B cell (primary cell): ENCODE data around the gene PDE6A.

Experiments used
- EZH2 ChIP-seq: IDR thresholded peaks from 2 replicates; pipeline ENCODE4 v1.6.1; 2012; ENCODE audit warnings: borderline replicate concordance, low read depth, mild to moderate bottlenecking, moderate library complexity, low read length; ENCODE audit not compliant: insufficient read depth, poor library complexity, severe bottlenecking
- TF ChIP-seq, protein P1 (sequence below): fragments of 200-600 bp; IDR thresholded peaks from one replicate; pipeline ENCODE4 v1.8.0; 2022; ENCODE audit warnings: antibody characterized with exemption, mild to moderate bottlenecking

DNA sequence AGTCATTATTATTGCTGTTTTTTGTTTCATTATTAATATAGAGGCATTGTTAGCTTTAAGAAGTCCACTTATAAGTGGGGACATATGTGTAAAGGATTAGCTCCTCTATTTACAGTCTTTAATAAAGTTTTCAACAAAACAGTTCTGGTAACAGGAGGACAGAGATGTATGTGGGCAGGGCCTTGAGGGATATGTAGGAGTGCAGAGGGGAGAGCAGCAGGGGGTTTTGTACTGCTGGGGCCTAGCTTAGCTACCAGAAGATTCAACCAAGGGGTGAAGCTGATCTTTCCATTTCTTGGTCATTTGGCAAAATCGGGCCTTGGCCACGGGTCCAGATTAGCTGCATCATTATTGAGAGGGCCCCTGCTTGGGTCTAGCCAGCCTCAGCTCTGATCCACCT, 124.6 kb downstream of the PDE6A start:
- TF ChIP-seq, protein P1, sequence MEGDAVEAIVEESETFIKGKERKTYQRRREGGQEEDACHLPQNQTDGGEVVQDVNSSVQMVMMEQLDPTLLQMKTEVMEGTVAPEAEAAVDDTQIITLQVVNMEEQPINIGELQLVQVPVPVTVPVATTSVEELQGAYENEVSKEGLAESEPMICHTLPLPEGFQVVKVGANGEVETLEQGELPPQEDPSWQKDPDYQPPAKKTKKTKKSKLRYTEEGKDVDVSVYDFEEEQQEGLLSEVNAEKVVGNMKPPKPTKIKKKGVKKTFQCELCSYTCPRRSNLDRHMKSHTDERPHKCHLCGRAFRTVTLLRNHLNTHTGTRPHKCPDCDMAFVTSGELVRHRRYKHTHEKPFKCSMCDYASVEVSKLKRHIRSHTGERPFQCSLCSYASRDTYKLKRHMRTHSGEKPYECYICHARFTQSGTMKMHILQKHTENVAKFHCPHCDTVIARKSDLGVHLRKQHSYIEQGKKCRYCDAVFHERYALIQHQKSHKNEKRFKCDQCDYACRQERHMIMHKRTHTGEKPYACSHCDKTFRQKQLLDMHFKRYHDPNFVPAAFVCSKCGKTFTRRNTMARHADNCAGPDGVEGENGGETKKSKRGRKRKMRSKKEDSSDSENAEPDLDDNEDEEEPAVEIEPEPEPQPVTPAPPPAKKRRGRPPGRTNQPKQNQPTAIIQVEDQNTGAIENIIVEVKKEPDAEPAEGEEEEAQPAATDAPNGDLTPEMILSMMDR: no peak
- TF ChIP-seq EZH2: no peak
